Activated CD4-positive, alpha-beta memory T cell treated with anti-CD3 and anti-CD28 coated beads for 36 hours (primary cell): ENCODE data around the gene AAR2. TPM values are rescaled to one million over a fixed set of nuclear protein-coding genes. Genes with fewer than 3 reads are reported as not detected.
A peak's percentile ranks its signal among the peaks of the same experiment; 100 is the strongest.

Experiments used
- CTCF ChIA-PET: fragments of 350-600 bp; sonication (Branson Sonifier 250); formaldehyde crosslinking; loops from one replicate; lab custom pipeline; 2021; ENCODE audit warnings: antibody characterized with exemption, inconsistent platforms; lab: Charles Lee
- POLR2A ChIA-PET: fragments of 350-600 bp; sonication (Branson Sonifier 250); formaldehyde crosslinking; loops from one replicate; lab custom pipeline; 2021; ENCODE audit warnings: antibody characterized with exemption; lab: Charles Lee
- DNase-seq: peaks from one replicate; pipeline ENCODE4 v3.0.0-alpha.2; 2020
- H3K27ac Mint-ChIP-seq: one replicate; pipeline ENCODE4 v1.8.0; 2021; ENCODE audit warnings: mixed read lengths
- H3K27me3 Mint-ChIP-seq: one replicate; pipeline ENCODE4 v1.8.0; 2021; ENCODE audit warnings: mixed read lengths
- H3K36me3 Mint-ChIP-seq: one replicate; pipeline ENCODE4 v1.8.0; 2021; ENCODE audit warnings: mixed read lengths
- H3K4me1 Mint-ChIP-seq: one replicate; pipeline ENCODE4 v1.8.0; 2021; ENCODE audit warnings: low read depth, mixed read lengths
- H3K4me3 Mint-ChIP-seq: one replicate; pipeline ENCODE4 v1.8.0; 2021; ENCODE audit warnings: mild to moderate bottlenecking, mixed read lengths
- H3K9me3 Mint-ChIP-seq: one replicate; pipeline ENCODE4 v1.8.0; 2021; ENCODE audit warnings: mixed read lengths
- intact Hi-C: fragments of 100-400 bp; cut with micrococcal nuclease; formaldehyde crosslinking; loops from one replicate; pipeline ENCODE4 v1.15.1; 2023
- total RNA-seq, 2 experiments: library from RNA; stranded (reverse); gene quantifications; one replicate each; pipeline ENCODE4 v1.2.3, GENCODE V29; 2021

Gene AAR2
- total RNA-seq, 2 experiments from 2014 or later, result 17.3 to 17.8 TPM

GRCh38 chr20:36206068-36206467 is 30.2 kb upstream of the AAR2 start:
- intact Hi-C loops, result no loop called here
- H3K4me3 Mint-ChIP-seq, result no peak overlapping the region
- H3K36me3 Mint-ChIP-seq, result no peaks in the 10 kb centered on the region
- H3K27ac Mint-ChIP-seq, result no peak overlapping the region
- H3K27me3 Mint-ChIP-seq, result peaks cover 4% of the 10 kb centered on the region
- ChIA-PET POLR2A (no interaction called here), CTCF (interaction anchor here (0.6 to 0.9 kb wide), 3 partner anchors 20 to 213 kb away, joined by 3 read pairs; no protein-coding TSS in a partner anchor)
- no peaks in the 10 kb centered on the region for H3K9me3 Mint-ChIP-seq
- peaks cover 4% of the 10 kb centered on the region for H3K4me1 Mint-ChIP-seq
- no peak for DNase-seq

DNA sequence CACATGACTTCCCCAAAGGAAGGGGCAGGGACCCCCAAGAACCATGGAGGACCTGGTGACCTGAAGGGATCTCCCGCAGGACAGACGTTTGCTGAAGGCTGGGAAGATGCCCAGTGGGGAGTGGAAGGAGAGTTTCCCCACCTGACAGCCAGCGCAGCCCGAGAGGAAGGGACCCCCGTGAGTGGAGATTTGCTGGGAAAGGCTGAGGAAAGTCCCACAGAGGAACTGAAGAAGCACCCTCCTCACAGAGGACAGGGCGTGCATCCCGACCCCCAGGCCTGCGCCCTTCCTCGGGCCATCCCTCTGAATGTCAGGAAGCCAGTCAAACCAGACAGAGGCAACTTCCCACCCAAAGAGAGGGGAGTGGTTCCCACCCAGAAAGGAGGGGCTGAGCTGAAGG is 29.6 kb upstream of the AAR2 start:
- Mint-ChIP-seq H3K36me3 (no peaks in the 10 kb centered on the region), H3K4me3 (no peak overlapping the region), H3K4me1 (peaks cover 4% of the 10 kb centered on the region), H3K27ac (no peak overlapping the region), H3K27me3 (peaks cover 4% of the 10 kb centered on the region), H3K9me3 (no peaks in the 10 kb centered on the region)
- intact Hi-C loops, result no loop called here
- DNase-seq, result no peak
- POLR2A ChIA-PET, result no interaction called here
- CTCF ChIA-PET, result interaction anchor here (0.6 to 0.9 kb wide), 2 partner anchors 50 to 214 kb away, joined by 3 read pairs; no protein-coding TSS in a partner anchor

DNA sequence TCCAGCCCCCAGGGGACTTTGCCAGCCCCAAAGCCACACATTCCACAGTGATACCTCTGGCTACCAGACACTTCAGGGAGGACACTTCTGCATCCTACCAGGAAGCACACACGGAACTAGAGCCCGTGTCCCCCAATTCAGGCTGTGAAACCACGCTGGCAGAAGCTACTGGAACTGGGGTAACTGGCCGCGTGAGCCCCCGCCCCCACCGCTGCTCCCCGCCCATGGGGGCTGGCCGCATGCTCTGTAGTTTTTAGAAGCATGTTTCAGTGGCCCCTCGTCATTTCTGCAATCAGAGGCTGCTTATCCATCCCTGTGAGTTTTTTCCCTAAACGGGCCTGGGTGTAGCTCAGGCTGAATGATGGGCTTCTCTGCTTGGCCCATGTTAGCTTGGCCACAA is 28.7 kb upstream of the AAR2 start:
- Mint-ChIP-seq H3K36me3 (no peaks in the 10 kb centered on the region), H3K27ac (no peak overlapping the region), H3K27me3 (peaks cover 4% of the 10 kb centered on the region), H3K4me3 (no peak overlapping the region), H3K4me1 (peaks cover 4% of the 10 kb centered on the region), H3K9me3 (no peaks in the 10 kb centered on the region)
- DNase-seq, result no peak
- ChIA-PET POLR2A (no interaction called here), CTCF (interaction anchor here (1.6 kb wide), 1 partner anchor 232 kb away, joined by 3 read pairs; no protein-coding TSS in a partner anchor)
- intact Hi-C loops, result no loop called here

GRCh38 chr20:36208257-36208656 is 28.0 kb upstream of the AAR2 start:
- H3K36me3 Mint-ChIP-seq, result no peaks in the 10 kb centered on the region
- no peak for DNase-seq
- no peak overlapping the region for H3K27ac Mint-ChIP-seq
- no peaks in the 10 kb centered on the region for H3K9me3 Mint-ChIP-seq
- peaks cover 3% of the 10 kb centered on the region for H3K27me3 Mint-ChIP-seq
- ChIA-PET POLR2A (no interaction called here), CTCF (interaction anchor here (1.6 kb wide), 1 partner anchor 231 kb away, joined by 3 read pairs; no protein-coding TSS in a partner anchor)
- no peaks in the 10 kb centered on the region for H3K4me1 Mint-ChIP-seq
- no peak overlapping the region for H3K4me3 Mint-ChIP-seq
- intact Hi-C loops, result no loop called here

DNA sequence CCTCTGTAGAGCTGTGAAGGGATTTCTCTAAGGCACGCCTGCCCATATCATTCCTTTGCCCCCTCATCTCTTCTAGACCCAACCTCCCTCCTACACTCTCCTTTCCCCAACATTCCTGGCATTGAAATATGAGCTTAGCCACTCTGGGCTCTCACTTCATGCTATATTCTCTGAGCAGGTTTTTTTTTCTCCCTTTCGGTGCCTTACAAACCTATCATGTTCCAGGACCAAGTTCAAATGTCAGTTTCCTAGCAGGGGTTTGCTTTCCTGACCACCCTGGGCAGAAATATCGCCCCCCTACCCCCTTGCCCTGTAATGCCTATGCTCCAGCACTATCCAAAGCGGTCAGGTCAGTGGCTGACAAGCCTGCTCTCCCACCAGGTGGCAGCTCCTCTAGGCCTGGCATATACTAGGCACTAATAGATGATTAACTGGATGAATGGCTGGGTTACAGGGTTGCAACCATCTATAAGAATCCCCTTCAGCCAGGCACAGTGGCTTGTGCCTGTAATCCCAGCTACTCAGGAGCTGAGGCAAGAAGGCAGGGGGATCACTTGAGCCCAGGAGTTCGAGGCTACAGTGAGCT is 25.7 kb upstream of the AAR2 start:
- POLR2A ChIA-PET, result no interaction called here
- CTCF ChIA-PET, result interaction anchor here (0.8 to 5.6 kb wide), 5 partner anchors 8 to 228 kb away, joined by 3 to 28 read pairs (median 5); no protein-coding TSS in a partner anchor

GRCh38 chr20:36213362-36213761 is 22.9 kb upstream of the AAR2 start:
- Mint-ChIP-seq H3K27me3 (peaks cover 3% of the 10 kb centered on the region), H3K4me1 (no peaks in the 10 kb centered on the region), H3K4me3 (no peak overlapping the region), H3K36me3 (no peaks in the 10 kb centered on the region), H3K9me3 (no peaks in the 10 kb centered on the region), H3K27ac (no peak overlapping the region)
- intact Hi-C loops, result no loop called here
- ChIA-PET CTCF (interaction anchor here (1.1 to 5.6 kb wide), 7 partner anchors 11 to 225 kb away, joined by 3 to 28 read pairs (median 6); no protein-coding TSS in a partner anchor), POLR2A (no interaction called here)
- no peak for DNase-seq

More for the DNA sequence above, 25.7 kb upstream of the AAR2 start:
- no peaks in the 10 kb centered on the region for H3K36me3 Mint-ChIP-seq
- no peak overlapping the region for H3K4me3 Mint-ChIP-seq
- DNase-seq, result no peak
- no peak overlapping the region for H3K27ac Mint-ChIP-seq
- intact Hi-C loops, result no loop called here
- H3K4me1 Mint-ChIP-seq, result no peaks in the 10 kb centered on the region
- H3K9me3 Mint-ChIP-seq, result no peaks in the 10 kb centered on the region
- H3K27me3 Mint-ChIP-seq, result peaks cover 3% of the 10 kb centered on the region

- intact Hi-C loops, result loop anchor here (2.0 kb wide), 1 partner anchor 184 kb away; no protein-coding TSS in a partner anchor
- Mint-ChIP-seq H3K9me3 (no peaks in the 10 kb centered on the region), H3K27me3 (no peaks in the 10 kb centered on the region), H3K27ac (no peak overlapping the region), H3K4me3 (no peak overlapping the region), H3K36me3 (no peaks in the 10 kb centered on the region), H3K4me1 (no peaks in the 10 kb centered on the region)
- peak; percentile 15 for DNase-seq
- ChIA-PET POLR2A (no interaction called here), CTCF (interaction anchor here (0.8 to 5.6 kb wide), 2 partner anchors 12 to 224 kb away, joined by 3 to 28 read pairs; no protein-coding TSS in a partner anchor)
Observed at GRCh38 chr20:36214684-36215256, 21.5 kb upstream of the AAR2 start.

DNA sequence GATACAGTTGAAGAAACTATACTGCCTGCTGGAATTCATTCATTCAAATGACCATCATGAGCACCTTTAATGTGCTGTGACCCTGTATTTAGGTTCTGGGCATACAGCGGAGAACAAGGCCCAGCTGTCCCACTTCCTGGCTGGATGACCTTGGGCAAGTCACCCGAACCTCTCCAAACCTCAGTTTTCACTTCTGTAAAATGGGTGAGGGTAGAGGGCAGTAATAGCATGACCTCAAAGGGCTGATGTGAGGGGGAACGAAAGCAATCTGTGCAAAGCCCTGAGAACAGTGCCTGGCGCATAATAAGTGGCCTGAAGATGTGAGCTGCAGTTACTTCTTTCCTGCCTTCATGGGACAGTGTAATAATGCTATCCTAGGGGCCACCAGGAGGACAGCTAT is 20.5 kb upstream of the AAR2 start:
- intact Hi-C loops, result loop anchor here (2.0 kb wide), 1 partner anchor 183 kb away; no protein-coding TSS in a partner anchor
- H3K27me3 Mint-ChIP-seq, result no peaks in the 10 kb centered on the region
- H3K4me1 Mint-ChIP-seq, result no peaks in the 10 kb centered on the region
- ChIA-PET POLR2A (no interaction called here), CTCF (interaction anchor here (0.7 to 2.2 kb wide), 7 partner anchors 13 to 228 kb away, joined by 3 to 7 read pairs (median 6); no protein-coding TSS in a partner anchor)
- DNase-seq, result no peak
- H3K4me3 Mint-ChIP-seq, result no peak overlapping the region
- no peak overlapping the region for H3K27ac Mint-ChIP-seq
- H3K36me3 Mint-ChIP-seq, result no peaks in the 10 kb centered on the region
- no peaks in the 10 kb centered on the region for H3K9me3 Mint-ChIP-seq

GRCh38 chr20:36216314-36217025 is 19.8 kb upstream of the AAR2 start:
- intact Hi-C loops, result no loop called here
- no peaks in the 10 kb centered on the region for H3K9me3 Mint-ChIP-seq
- ChIA-PET POLR2A (no interaction called here), CTCF (interaction anchor here (0.7 to 2.3 kb wide), 8 partner anchors 13 to 227 kb away, joined by 3 to 8 read pairs (median 6); no protein-coding TSS in a partner anchor)
- DNase-seq, result no peak
- no peak overlapping the region for H3K27ac Mint-ChIP-seq
- H3K4me1 Mint-ChIP-seq, result no peaks in the 10 kb centered on the region
- no peaks in the 10 kb centered on the region for H3K36me3 Mint-ChIP-seq
- H3K4me3 Mint-ChIP-seq, result no peak overlapping the region
- H3K27me3 Mint-ChIP-seq, result no peaks in the 10 kb centered on the region

- H3K4me1 Mint-ChIP-seq, result no peaks in the 10 kb centered on the region
- no peaks in the 10 kb centered on the region for H3K27me3 Mint-ChIP-seq
- H3K9me3 Mint-ChIP-seq, result no peaks in the 10 kb centered on the region
- H3K36me3 Mint-ChIP-seq, result no peaks in the 10 kb centered on the region
- H3K4me3 Mint-ChIP-seq, result no peak overlapping the region
- no peak for DNase-seq
- POLR2A ChIA-PET, result no interaction called here
- CTCF ChIA-PET, result interaction anchor here (1.7 to 2.3 kb wide), 3 partner anchors 18 to 220 kb away, joined by 6 to 8 read pairs (median 7); no protein-coding TSS in a partner anchor
- no peak overlapping the region for H3K27ac Mint-ChIP-seq
- intact Hi-C loops, result no loop called here
Observed at GRCh38 chr20:36217226-36217625, 19.1 kb upstream of the AAR2 start.

DNA sequence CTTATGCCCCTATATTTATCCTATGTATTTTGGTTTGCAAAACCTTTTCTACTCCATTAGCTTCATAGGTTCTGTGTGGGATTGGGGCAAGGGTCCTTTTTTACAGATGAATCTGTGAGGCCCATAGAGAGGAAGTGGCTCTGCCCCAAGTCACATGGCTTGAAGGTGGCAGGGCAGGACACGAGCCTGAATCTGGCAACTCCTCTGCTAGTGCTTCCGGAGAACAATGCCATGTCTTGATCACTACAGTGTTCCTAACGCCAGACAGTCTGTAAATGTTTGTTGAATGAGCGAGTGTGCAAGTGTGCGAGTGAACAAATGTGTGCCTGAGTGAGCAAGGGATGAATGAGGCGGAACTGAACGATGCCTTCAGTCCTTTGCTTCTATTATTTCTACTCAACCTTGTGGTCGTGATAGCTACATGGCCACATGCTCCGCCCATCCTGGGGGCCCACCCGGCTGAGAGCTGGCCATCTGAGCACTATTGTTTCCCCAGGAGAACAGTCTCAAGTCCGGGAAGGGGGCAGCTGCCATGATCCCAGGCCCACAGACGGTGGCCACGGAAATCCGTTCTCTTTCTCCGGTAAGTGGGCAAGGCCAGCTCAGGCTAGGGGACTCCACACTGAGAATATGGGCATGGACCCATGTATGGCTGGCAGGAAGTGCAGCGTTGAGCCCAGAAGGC is 17.8 kb upstream of the AAR2 start:
- no peaks in the 10 kb centered on the region for H3K4me1 Mint-ChIP-seq
- no peaks in the 10 kb centered on the region for H3K36me3 Mint-ChIP-seq
- H3K4me3 Mint-ChIP-seq, result no peak overlapping the region
- no peak for DNase-seq
- POLR2A ChIA-PET, result no interaction called here
- intact Hi-C loops, result no loop called here
- H3K27ac Mint-ChIP-seq, result no peak overlapping the region
- CTCF ChIA-PET, result interaction anchor here (1.6 to 2.3 kb wide), 2 partner anchors 19 to 226 kb away, joined by 5 to 8 read pairs; no protein-coding TSS in a partner anchor
- no peaks in the 10 kb centered on the region for H3K27me3 Mint-ChIP-seq
- no peaks in the 10 kb centered on the region for H3K9me3 Mint-ChIP-seq
